ENCODE results near the gene RHOG. TPM values are rescaled to one million over a fixed set of nuclear protein-coding genes. Genes with fewer than 3 reads are reported as not detected.

RHOG gene
- polyA plus RNA-seq, 2 of the 4 experiments (the other 2 are of a cell fraction): 41.1 to 64.3 TPM

GRCh38 chr11:3877364-3878257 is 36.9 kb upstream of the RHOG start:
- Histone ChIP-seq H3K4me3 (no peak overlapping the region), H3K4me1 (peaks cover 39% of the 10 kb centered on the region), H3K9me3 (no peaks in the 10 kb centered on the region), H3K27ac (peak overlapping the region; percentile 38 to 66; a peak in 5 of 6 replicates), H3K4me2 (peak overlapping the region; percentile 51)
- POLR2A ChIA-PET: interaction anchor here (0.6 kb wide), 1 partner anchor 60 kb away, joined by 3 read pairs; no protein-coding TSS in a partner anchor
- TF ChIP-seq MAX (IDR thresholded peaks at IDR 0.05): no peak
- TF ChIP-seq RFX5 (IDR thresholded peaks at IDR 0.05): no peak
- no peak for TF ChIP-seq ZC3H11A (IDR thresholded peaks at IDR 0.05)
- no peak for TF ChIP-seq E2F6 (IDR thresholded peaks at IDR 0.05; ENCODE audit: borderline replicate concordance, low read depth)
- no peak for TF ChIP-seq USF2 (IDR thresholded peaks at IDR 0.05)
- no peak for TF ChIP-seq CBX8 (IDR thresholded peaks at IDR 0.05)
- no peak for TF ChIP-seq HMGXB4 (CRISPR knock-in tag; IDR thresholded peaks at IDR 0.05; ENCODE audit: borderline replicate concordance)
- no peak for TF ChIP-seq HOXB13 (CRISPR knock-in tag; IDR thresholded peaks at IDR 0.05; ENCODE audit: low read depth)
- TF ChIP-seq PHF8 (IDR thresholded peaks at IDR 0.05; ENCODE audit: borderline replicate concordance, low read depth): no peak
- TF ChIP-seq NFE2L2 (conservative IDR thresholded peaks at IDR 0.05; ENCODE audit: low read length): no peak
- FAIRE-seq (no peak), DNase-seq (ENCODE audit: low read depth in 1 of 2, low spot score in 1 of 2) (no peak), ATAC-seq (peak in 1 of 2 experiments; percentile 18; a peak in 1 of 6 replicates)
- CTCF ChIA-PET: interaction anchor here (1.0 to 2.8 kb wide), 3 partner anchors 18 to 28 kb away, joined by 3 to 18 read pairs (median 4); partner anchors contain the start of gene STIM1
- 65% methylated on average over 8 of the region's 8 CpGs for WGBS (ENCODE audit: missing lambda C conversion rate)

- Histone ChIP-seq H3K27ac (no peak overlapping the region), H3K4me2 (no peak overlapping the region), H3K9me3 (no peaks in the 10 kb centered on the region), H3K4me3 (no peak overlapping the region), H3K4me1 (peaks cover 39% of the 10 kb centered on the region)
- ATAC-seq (no peak), FAIRE-seq (no peak), DNase-seq (ENCODE audit: low read depth in 1 of 2, low spot score in 1 of 2) (no peak)
- 89% methylated on average over 3 of the region's 3 CpGs for WGBS (ENCODE audit: missing lambda C conversion rate)
- no peak for TF ChIP-seq JUNB (IDR thresholded peaks at IDR 0.05)
- TF ChIP-seq ESRRA (IDR thresholded peaks at IDR 0.05; ENCODE audit: borderline replicate concordance, low read length): no peak
- no peak for TF ChIP-seq RNF2 (IDR thresholded peaks at IDR 0.05; ENCODE audit: borderline replicate concordance, low read depth)
- no peak for TF ChIP-seq PBX3 (IDR thresholded peaks at IDR 0.05)
- no peak for TF ChIP-seq E2F6 (IDR thresholded peaks at IDR 0.05; ENCODE audit: borderline replicate concordance, low read depth)
- TF ChIP-seq MAZ (IDR thresholded peaks at IDR 0.05; ENCODE audit: borderline replicate concordance, low read depth, low read length): no peak
- no peak for TF ChIP-seq ZSCAN20 (CRISPR knock-in tag; IDR thresholded peaks at IDR 0.05)
- no peak for TF ChIP-seq FOXS1 (CRISPR knock-in tag; IDR thresholded peaks at IDR 0.05)
- TF ChIP-seq BHLHE40 (IDR thresholded peaks at IDR 0.05; ENCODE audit: low read depth, low read length): no peak
- no peak for TF ChIP-seq CBX2 (IDR thresholded peaks at IDR 0.05; ENCODE audit: borderline replicate concordance, low read depth)
- no peak for TF ChIP-seq TFCP2L1 (CRISPR knock-in tag; IDR thresholded peaks at IDR 0.05)
- TF ChIP-seq BCL3 (IDR thresholded peaks at IDR 0.05): no peak
- no peak for TF ChIP-seq RFX5 (IDR thresholded peaks at IDR 0.05)
- no peak for TF ChIP-seq ATOH8 (CRISPR knock-in tag; IDR thresholded peaks at IDR 0.05; ENCODE audit: low read depth)
- POLR2A ChIA-PET: no interaction called here
- CTCF ChIA-PET: interaction anchor here (1.0 to 2.8 kb wide), 5 partner anchors 10 to 196 kb away, joined by 3 to 18 read pairs (median 4); partner anchors contain the start of gene STIM1
Measured at GRCh38 chr11:3876613-3877012, 35.9 kb upstream of the RHOG start.
